HG03280 (cell line): Measurements from ENCODE around the gene SINHCAF.
"Not testable (repeated sequence)": the region's sequence is repeated elsewhere in the genome, so short reads cannot be mapped to it uniquely, and the experiment has no call there.

Experiments
- ATAC-seq: cut with Tn5 transposase; IDR thresholded peaks from one replicate; pipeline ENCODE4 v1.9.1; 2021; ENCODE audit warnings: mild to moderate bottlenecking, moderate library complexity; ENCODE audit not compliant: unreplicated experiment

SINHCAF gene

DNA sequence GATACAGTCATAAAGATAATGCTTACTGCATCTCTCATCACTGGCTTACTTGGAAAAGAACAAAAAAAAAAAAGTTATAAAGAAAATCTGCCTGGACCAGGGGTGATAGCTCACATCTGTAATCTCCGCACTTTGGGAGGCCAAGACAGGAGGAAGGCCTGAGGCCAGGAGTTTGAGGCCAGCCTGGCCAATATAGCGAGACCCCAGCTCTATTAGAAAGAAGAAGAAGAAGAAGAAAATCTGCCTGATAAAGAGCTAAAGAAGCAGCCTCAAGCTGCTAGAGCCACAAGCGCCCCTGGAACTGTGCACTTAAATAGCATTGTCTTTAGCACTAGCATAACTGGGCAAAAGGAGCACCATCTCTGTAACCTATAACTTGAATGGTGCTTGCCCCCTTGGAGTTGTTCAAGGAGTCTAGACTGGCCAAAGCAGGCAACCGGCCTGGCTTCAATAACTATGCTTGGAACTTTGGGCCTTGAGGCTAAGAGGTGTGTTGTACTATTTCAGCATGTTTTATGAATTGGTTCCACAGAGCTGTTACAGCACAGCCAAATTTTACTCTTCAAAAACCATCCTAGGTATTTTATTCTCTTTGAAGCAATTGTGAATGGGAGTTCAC, 53.2 kb downstream of the SINHCAF start:
- ATAC-seq, result no peak

DNA sequence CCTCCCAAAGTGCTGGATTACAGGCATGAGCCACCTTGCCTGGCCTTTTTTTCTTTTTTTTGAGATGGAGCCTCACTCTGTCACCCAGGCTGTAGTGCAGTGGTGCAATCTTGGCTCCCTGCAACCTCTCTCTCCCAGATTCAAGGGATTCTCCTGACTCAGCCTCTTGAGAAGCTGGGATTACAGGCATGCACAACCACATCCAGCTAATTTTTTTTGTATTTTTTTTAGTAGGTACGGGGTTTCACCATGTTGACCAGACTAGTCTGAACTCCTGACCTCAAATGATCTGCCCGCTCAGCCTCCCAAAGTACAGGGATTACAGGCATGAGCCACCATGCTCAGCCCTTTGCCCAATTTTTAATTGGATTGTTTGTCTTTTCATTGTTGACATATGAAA, 58.0 kb downstream of the SINHCAF start:
- ATAC-seq, result no peak

DNA sequence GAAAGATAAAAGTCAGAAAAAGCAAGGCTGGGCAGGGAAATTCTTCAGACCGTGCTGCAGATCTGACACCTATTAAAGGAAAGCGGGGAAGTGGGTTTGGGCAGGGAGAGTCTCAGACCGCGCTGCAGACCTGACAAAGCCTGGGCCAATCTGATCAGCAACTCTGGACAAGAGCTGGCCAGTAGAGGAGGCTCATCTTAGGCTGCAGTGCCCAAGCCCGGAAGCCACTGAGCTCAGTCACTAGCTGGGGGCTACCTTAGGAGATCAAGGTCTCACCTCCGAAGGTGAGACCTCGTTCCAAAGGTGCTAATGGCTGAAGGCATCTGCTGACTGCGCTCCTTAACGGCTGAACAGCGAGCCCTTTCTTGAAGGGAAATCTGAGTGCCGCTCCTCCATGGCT, 60.2 kb downstream of the SINHCAF start:
- ATAC-seq, result no peak

DNA sequence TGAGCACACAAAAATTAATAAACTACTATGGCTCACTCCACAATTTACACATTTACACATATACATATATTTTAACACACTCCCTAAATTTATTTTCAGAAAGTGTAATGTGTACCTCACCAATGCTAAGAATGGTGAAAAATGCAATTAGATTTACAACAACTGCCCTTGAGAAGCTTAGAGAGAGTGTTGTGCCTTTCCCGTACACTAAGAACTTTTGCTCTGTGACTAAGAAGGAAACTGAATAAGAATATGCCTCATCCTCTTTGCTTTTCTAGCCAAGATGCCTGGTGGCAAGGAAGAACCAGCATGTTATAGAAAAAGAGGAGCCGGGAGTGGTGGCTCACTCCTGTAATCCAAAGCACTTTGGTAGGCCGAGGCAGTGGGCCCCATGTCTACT, 62.3 kb downstream of the SINHCAF start:
- no peak for ATAC-seq

DNA sequence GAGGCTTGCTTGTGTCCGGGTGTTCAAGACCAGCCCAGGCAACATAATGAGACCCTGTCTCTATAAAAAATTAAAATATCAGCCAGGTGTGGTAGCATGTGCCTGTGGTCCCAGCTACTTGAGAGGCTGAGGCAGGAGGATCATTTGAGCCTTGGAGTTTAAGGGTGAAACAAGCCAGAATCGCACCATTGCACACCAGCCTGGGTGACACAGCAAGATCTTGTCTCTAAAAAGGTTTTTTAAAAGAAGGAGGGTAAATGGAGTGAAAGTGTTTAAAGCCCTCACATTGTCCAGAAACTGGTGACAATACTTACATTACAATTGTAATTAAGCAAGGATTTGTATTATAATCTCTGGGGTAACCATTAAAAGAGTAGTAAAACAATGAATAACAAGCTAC, 64.2 kb downstream of the SINHCAF start:
- no peak for ATAC-seq

DNA sequence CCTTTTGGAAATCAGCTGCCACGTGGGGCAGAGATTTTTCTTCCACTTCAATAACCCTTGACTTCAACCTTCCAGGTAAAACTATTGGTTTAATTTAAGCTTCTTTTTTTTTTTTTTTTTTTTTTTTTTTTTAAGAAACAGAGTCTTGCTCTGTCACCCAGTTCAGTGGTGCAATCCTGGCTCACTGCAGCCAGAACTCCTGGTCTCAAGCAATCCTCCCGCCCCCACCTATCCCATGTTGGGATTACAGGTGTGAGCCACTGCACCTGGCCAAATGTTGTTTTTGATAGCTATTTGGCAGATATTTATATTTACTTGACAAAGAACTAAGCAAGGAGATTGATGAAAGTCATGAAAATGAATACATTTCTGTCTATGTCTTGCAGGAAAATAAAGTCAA, 65.1 kb downstream of the SINHCAF start:
- no peak for ATAC-seq

DNA sequence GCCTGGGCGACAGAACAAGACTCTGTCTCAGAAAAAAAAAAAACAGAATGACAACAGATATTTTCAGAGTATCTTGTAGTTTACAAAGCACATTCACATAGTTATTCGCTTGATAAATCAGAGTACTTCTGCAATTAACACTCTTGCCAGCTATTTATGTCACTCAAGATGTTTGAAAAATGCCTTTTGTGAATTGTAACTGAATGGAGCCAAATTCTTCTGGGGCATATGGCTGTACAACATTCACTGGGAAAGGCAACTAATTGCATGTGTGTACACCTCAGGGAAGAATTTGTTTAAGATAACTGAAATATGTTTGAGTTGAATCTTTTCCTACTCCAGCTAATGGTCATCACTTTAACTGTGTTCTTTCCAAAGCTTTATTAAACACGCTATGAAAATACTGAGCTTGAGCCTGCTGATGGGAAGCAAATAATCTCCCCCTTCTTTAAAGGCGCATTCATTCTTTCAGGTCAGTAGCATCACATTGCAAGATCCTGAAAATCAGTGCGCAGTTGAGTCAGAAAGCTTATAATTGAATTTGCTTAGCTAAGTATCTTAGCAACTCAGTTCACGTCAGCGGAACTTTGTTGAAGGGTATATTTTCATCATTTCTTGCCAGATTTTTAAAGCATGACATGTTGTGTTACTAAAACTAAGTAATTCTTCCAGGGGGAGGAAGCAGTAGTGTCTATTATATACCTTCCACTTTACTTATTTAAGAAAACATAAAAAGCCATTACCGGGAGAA, 66.6 kb downstream of the SINHCAF start:
- no peak for ATAC-seq

DNA sequence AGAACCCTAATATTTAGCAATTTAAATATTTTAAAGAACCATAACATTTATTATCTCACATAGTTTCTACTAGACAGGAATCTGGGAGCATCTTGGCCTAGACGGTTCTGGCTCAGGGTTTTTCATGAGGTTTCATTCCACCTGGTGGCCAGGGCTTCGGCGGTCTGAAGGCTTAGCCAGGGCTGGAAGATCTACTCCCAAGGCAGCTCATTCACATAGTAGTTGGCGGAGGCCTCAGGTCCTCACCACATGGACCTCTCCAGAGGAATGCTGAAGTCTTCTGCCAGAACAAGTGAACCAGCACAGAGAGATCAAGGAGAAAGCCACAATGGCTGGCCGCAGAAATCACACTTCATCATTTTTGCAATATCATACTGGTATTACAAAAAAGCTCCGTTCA, 68.2 kb downstream of the SINHCAF start:
- no peak for ATAC-seq

DNA sequence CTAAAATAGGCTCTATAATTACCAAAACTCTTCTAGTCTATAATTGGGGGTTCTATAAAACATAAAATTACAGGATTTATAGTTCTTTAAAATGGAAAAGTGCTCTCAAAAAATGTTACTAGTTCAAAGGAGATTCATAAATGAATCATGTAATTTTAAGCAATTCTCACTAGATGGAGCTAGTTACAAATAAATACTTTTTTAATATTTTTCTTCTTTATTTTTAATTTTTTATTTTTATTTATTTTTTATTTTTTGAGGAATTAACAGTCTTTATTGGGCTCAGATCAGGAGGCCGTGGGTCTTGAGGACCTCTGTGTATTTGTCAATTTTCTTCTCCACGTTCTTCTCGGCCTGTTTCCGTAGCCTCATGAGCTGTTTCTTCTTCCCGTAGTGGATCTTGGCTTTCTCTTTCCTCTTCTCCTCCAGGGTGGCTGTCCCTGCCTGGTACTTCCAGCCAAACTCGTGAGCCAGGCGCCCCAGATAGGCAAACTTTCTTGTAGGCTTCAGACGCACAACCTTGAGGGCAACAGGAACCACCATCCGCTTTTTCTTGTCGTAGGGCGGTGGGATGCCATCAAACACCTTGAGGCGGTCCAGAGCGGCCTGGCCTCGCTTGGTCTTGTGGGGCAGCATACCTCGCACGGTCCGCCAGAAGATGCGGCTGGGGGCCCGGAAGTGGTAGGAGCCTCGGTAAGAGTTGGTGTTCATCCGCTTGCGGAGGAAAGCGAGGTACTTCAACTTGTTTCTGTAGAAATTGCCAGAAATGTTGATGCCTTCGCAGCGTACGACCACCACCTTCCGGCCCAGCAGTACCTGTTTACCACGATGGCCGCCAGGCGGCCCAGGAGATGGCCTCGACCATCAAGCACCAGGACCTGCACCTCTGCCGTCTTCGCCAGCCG, 74.0 kb downstream of the SINHCAF start:
- ATAC-seq, result not testable (repeated sequence)

DNA sequence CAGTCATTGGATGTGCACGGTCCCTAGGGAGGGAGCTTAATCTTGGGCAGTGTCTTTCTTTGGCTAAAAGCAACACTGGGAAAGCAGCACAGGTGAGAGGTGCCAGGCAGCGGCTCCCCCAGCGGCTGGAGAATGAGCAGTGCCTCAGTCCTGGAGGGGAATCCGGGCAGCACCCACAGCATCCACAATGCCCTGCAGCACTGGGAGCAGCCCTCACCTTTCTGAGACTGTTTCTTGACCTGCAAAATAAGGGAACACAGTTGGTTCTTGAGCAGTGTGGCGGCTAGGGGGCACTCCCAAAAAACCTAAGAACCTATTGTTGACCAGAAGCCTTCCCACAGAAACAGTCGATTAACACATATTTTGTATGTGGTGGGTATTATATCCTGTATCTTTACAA, 75.8 kb downstream of the SINHCAF start:
- no peak for ATAC-seq

DNA sequence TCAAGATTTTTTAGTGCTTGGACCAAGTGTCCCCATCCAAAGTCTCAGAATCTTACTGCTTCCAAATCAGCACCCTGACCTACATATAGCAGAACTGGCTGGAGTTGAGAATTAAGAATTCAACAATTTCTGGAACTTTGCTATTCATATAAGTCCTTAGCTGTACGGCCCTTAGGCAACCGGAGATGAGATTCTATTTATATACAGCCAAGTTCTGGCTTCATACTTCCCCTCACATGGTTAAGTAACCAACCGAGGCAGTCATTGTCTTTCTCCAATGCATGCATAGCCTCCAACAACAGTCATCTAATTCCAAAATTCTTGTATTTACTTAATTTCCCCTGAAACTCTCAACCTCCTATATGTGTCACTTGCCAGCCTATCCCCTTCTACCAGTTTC, 76.6 kb downstream of the SINHCAF start:
- no peak for ATAC-seq

DNA sequence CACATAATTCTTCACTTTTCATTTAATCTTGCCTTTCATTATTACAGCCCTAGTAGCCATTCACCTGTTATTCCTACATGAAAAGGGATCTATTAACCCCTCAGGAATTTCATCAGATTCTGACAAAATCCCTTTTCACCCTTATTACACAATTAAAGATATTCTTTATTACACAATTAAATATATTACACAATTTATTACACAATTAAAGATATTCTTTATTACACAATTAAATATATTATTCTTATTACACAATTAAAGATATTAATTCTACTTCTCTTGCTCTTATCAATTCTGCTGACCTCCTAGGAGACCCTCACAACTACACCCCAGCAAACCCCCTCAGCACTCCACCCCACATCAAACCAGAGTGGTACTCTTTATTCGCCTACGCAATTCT, 77.1 kb downstream of the SINHCAF start:
- no peak for ATAC-seq

DNA sequence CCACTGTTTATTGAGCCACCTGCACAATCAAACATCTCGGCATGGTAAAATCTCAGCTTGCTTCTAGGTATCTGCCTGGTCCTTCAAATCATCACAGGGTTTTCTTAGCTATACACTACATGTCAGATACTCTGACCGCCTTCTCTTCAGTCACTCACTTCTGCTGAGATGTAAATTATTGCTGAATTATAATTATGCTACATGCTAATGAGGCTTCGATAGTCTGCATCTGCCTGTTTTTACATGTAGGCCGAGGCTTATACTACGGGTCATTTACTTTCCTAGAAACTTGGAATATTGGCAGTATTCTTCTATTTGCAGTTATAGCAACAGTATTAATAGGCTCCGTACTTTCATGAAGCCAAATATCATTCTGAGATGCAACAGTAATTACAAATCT, 77.6 kb downstream of the SINHCAF start:
- no peak for ATAC-seq

DNA sequence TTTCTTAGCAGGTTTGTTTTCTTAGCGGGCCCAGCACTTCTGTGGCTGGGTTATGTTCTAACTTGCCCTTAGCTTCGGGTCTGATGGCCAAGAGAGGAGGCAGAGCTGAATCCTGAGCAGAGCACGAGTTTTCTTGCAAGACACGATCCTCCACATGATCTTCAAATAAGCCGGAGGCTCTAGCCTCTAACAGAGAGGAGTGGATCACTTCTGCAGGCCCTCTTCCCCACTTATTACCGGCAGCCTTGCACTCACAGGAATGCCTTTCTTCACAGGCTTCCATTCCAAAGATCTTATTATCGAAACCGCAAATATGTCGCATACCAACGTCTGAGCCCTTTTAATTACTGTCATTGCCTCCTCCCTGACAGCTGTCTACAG, 79.5 kb downstream of the SINHCAF start:
- ATAC-seq, result no peak

DNA sequence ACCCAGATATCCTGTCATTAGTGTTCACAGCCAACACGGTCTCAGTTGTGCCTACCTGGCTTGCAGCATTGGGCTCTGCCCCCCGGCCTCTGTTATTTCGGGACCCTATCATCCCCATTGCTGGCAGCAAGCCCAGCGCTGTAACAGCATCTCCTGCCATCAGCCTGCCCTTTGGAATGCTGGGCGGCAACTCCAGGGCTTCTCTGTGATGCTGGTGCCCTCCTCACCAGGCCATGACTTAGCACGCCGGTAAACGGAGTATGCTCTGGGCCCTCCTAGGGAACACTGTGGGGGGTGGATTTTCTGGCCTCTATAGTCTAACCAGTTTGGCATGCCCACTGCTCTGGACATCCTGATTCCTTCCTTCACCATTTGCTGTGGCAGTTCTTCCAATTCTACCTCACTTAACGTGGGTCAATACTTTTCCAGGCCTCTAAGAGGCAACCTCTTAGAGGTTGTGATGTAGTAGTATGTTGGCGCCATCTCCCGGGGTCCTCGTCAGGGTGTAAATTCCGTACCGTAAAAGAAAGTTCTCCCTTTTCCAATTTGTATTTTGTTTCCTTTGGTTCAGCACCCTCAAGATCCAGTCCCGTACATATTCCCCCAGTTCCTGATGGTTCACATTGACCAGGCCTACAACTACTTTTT, 80.0 kb downstream of the SINHCAF start:
- no peak for ATAC-seq

DNA sequence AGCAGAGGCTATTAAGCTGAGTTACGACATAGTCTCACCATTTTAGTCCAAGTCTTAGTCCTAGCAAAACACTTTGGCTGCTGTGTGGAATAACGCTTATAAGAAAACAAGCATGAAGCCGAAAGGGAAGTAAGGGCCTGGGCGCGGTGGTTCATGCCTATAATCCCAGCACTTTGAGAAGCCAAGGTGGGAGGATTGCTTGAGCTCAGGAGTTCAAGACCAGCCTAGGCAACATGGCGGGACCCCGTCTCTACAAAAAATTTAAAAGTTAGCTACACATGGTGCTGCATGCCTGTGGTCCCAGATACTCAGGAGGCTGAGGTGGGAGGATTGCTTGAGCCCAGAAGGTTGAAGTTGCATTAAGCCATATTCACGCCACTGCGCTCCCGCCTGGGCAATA, 83.5 kb downstream of the SINHCAF start:
- ATAC-seq, result not testable (repeated sequence)

DNA sequence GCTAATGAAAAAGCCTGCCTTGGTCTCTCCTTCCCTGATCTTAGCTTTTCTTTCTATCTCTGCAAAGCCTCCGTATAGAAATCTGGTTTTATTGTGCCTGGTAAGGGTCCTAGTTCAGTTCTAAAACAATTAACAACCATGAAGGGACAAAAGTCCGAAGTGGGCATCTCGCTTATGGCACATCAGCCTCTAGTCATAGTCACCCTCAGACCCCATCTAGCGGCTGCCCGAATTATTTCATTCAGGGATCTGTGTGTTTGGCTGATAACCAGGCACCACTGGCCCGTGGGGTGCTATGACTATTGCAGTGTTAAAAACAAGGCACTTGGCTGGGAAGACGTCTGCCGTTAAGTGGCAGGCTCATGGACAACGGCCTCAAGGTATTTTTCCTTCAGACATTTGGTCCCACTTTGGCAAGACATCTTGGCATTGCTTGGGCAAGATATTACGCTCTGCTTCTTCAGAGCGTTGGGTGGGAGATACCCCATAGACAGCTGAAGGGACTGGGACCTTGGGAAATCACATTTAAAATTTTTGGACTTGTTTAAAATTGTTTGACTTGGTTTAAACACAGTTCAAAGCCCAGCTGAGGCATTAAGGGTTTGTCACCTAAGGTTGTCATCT, 87.1 kb downstream of the SINHCAF start:
- peak; percentile 61 for ATAC-seq

DNA sequence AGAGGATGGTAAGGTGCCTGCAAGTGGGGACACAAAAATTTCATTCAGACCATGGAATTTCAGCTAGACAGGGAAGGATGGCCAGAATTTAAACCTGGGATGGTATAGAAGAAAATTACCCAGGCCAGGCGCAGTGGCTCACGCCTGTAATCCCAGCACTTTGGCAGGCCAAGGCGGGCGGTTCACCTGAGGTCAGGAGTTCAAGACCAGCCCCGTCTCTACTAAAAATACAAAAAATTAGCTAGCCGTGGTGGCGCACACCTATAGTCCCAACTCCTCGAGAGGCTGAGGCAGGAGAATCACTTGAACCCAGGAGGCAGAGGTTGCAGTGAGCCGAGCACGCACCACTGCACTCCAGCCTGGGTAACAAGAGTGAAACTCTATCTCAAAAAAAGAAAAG, 87.6 kb downstream of the SINHCAF start:
- ATAC-seq, result not testable (repeated sequence)

DNA sequence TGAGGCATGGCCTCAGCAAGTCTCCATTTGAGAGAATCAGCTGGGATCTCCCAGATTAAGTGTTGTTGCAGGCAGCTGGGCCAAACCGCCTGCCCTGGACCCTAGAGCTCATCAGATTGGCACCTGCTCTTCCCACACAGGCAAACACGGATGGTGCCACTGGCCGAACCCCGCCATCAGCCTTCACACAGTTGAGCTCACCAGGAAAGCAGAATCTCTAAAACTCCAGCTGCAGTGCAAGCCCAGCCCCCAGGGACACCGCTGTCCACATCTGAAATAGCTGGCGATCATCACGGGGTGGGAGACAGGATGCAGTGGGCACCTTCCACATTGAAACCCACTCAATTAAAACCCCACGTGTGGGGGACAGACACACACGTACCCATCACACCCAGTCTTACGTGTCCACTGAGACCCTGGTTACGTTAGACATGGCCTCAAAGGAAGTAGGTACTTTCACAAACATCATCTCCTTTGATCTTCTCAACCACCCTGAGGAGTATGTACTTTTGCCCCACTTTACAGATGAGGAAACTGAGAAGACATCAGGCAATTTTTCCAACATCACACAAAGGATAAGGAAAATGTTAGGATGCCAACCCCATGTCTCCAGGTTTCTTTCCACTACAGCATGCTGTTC, 88.8 kb downstream of the SINHCAF start:
- no peak for ATAC-seq

DNA sequence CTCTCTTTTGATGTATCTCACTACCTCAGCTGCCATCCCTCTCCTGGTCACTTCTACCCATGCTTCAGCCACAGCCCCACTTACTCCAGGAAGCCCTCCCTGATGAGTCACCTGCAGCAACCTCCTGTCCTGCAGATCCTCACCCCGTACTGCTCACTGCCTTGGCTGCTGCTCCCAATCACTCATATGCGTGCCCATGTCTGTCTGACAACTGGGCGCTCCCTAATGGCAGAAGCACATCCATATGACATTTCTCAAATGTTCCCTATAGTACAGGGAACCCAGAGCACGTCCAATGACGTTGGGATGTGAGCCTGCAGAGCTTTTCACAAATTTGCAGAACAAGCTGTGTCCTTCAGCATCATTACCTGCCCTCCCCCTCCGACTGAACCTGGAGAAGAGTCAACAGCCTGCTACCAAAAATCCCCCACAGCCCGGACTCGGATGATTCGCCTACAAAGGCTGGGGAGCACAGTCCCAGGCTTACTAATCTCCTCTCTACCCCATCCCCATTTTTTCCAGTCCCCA, 90.0 kb downstream of the SINHCAF start:
- no peak for ATAC-seq
